Measurements from ENCODE around the gene MFSD12.

- TF ChIP-seq EZH2phosphoT487 (IDR thresholded peaks at IDR 0.05; ENCODE audit: low read depth, severe bottlenecking, unreplicated experiment) = no peak
- TF ChIP-seq CTCF (IDR thresholded peaks at IDR 0.05; ENCODE audit: poor library complexity) = no peak
Measured at GRCh38 chr19:3545669-3546034, 11.7 kb downstream of the MFSD12 start.
